Astrocyte (in vitro differentiated cells and primary cell): ENCODE measurements around the gene UNCX.
"Not testable (repeated sequence)": the region's sequence is repeated elsewhere in the genome, so short reads cannot be mapped to it uniquely, and the experiment has no call there.

ENCODE experiments used
- CTCF ChIP-seq: IDR thresholded peaks from 2 replicates; pipeline ENCODE4 v1.5.1; 2011; ENCODE audit warnings: low read depth, mild to moderate bottlenecking, inconsistent platforms, low read length, moderate library complexity; ENCODE audit not compliant: insufficient read depth
- EZH2 ChIP-seq: IDR thresholded peaks from 2 replicates; pipeline ENCODE4 v1.6.1; 2012; ENCODE audit warnings: mild to moderate bottlenecking, low read length, inconsistent platforms; ENCODE audit not compliant: insufficient read depth

- not testable (repeated sequence) for TF ChIP-seq CTCF, EZH2
Observed at GRCh38 chr7:1272136-1272535, 39.5 kb downstream of the UNCX start.
